A673 (cell line): Measurements from ENCODE around the gene CAGE1. TPM values are rescaled to one million over a fixed set of nuclear protein-coding genes. Genes with fewer than 3 reads are reported as not detected.
A peak's percentile ranks its signal among the peaks of the same experiment; 100 is the strongest.
"Not testable (repeated sequence)": the region's sequence is repeated elsewhere in the genome, so short reads cannot be mapped to it uniquely, and the experiment has no call there.

Experiments
- BruUV-seq: library from RNA; stranded (reverse); fragments of 400-500 nt; replicated peaks from 2 replicates; lab custom pipeline; 2021; lab: Mats Ljungman, UMichigan
- CTCF ChIA-PET: fragments of 300-600 bp; sonication (Branson Sonifier 250); formaldehyde crosslinking; loops from one replicate; lab custom pipeline; 2022; ENCODE audit warnings: antibody characterized with exemption; lab: Charles Lee
- POLR2A ChIA-PET: fragments of 300-600 bp; sonication (Branson Sonifier 250); formaldehyde crosslinking; loops from one replicate; lab custom pipeline; 2022; ENCODE audit warnings: antibody characterized with exemption; ENCODE audit not compliant: low non-redundant PET; lab: Charles Lee
- DNase-seq: peaks from one replicate; pipeline ENCODE4 v3.0.0-alpha.2; 2015; ENCODE audit warnings: low spot score
- H3K27ac ChIP-seq: fragments of 200-600 bp; sonication (generic); 2 replicates; pipeline ENCODE4 v1.5.1; 2016; ENCODE audit warnings: mixed run types, low read depth, mild to moderate bottlenecking, mixed read lengths, antibody characterized with exemption, low read length; ENCODE audit not compliant: poor library complexity, severe bottlenecking
- H3K27me3 ChIP-seq: fragments of 200-600 bp; sonication (generic); replicated peaks from 2 replicates; pipeline ENCODE4 v1.6.1; 2017; ENCODE audit warnings: mixed run types, low read depth, mild to moderate bottlenecking, mixed read lengths, antibody characterized with exemption, low read length; ENCODE audit not compliant: insufficient read depth, poor library complexity
- H3K36me3 ChIP-seq: fragments of 200-600 bp; sonication (generic); 2 replicates; pipeline ENCODE4 v1.6.1; 2016; ENCODE audit warnings: mixed run types, mild to moderate bottlenecking, mixed read lengths, antibody characterized with exemption, low read length; ENCODE audit not compliant: insufficient read depth, poor library complexity, severe bottlenecking
- H3K4me1 ChIP-seq: fragments of 200-600 bp; sonication (generic); 2 replicates; pipeline ENCODE4 v1.6.1; 2017; ENCODE audit warnings: mixed run types, mild to moderate bottlenecking, mixed read lengths, antibody characterized with exemption, low read length; ENCODE audit not compliant: insufficient read depth, poor library complexity, severe bottlenecking
- H3K4me3 ChIP-seq: fragments of 200-600 bp; sonication (generic); 2 replicates; pipeline ENCODE4 v1.5.1; 2016; ENCODE audit warnings: low read depth, mixed run types, mild to moderate bottlenecking, mixed read lengths, low read length; ENCODE audit not compliant: poor library complexity, severe bottlenecking
- H3K9me3 ChIP-seq: fragments of 200-600 bp; sonication (generic); 2 replicates; pipeline ENCODE4 v1.6.1; 2016; ENCODE audit warnings: mixed run types, low read depth, mild to moderate bottlenecking, mixed read lengths, antibody characterized with exemption, low read length; ENCODE audit not compliant: poor library complexity, severe bottlenecking
- CTCF ChIP-seq: fragments of 300-800, 200-600 bp; sonication (generic); conservative IDR thresholded peaks from 2 replicates; pipeline ENCODE4 v1.5.1; 2017; ENCODE audit warnings: low read depth, mild to moderate bottlenecking, antibody characterized with exemption, low read length, moderate library complexity, mixed read lengths
- EZH2 ChIP-seq: fragments of 200-600 bp; sonication (generic); IDR thresholded peaks from 2 replicates; pipeline ENCODE4 v1.6.1; 2017; ENCODE audit warnings: borderline replicate concordance, low read depth, mild to moderate bottlenecking, mixed read lengths, antibody characterized with exemption, low read length; ENCODE audit not compliant: poor library complexity, severe bottlenecking
- intact Hi-C: fragments of 100-400 bp; cut with micrococcal nuclease; formaldehyde crosslinking; loops from one replicate; pipeline ENCODE4 v1.10.0; 2022; ENCODE audit not compliant: unreplicated experiment
- total RNA-seq: library from RNA; stranded (reverse); gene quantifications from 2 replicates; pipeline ENCODE4 v1.2.3, GENCODE V29; 2021

Gene CAGE1
- total RNA-seq, 1 experiment from 2014 or later = 0.19 TPM

DNA sequence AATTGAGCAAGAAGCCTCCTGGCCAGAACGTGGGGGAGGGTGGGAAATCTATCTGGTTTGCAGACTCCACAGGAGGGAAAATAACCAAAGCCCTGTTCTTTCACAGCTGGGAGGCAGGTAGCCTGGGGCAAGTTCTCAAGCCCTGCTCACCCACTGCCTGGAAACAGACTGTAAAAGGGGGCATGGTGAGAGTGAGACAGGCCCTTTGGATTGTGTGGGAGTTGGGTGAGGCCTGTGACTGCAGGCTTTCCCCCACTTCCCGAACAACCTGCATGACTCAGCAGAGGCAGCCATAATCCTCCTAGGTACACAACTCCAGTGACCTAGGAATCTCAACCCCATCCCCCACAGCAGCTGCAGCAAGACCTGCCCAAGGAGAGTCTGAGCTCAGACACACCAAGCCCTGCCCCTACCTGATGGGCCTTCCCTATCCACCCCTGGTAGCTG is 42.0 kb downstream of the CAGE1 start:
- BruUV-seq, CTCF ChIA-PET: not testable (repeated sequence)

GRCh38 chr6:7344773-7345450 is 44.6 kb downstream of the CAGE1 start:
- H3K36me3 ChIP-seq, H3K4me3 ChIP-seq, DNase-seq, intact Hi-C loops, CTCF ChIA-PET, H3K27me3 ChIP-seq, BruUV-seq, H3K27ac ChIP-seq, H3K9me3 ChIP-seq, H3K4me1 ChIP-seq: not testable (repeated sequence)
- POLR2A ChIA-PET = interaction anchor here (0.6 kb wide), 1 partner anchor 647 kb away, joined by 3 read pairs; no protein-coding TSS in a partner anchor

More for the DNA sequence above, 42.0 kb downstream of the CAGE1 start:
- H3K27me3 ChIP-seq, H3K36me3 ChIP-seq, H3K27ac ChIP-seq, H3K9me3 ChIP-seq, intact Hi-C loops, H3K4me3 ChIP-seq, POLR2A ChIA-PET, H3K4me1 ChIP-seq: not testable (repeated sequence)
- DNase-seq = peak; percentile 28

DNA sequence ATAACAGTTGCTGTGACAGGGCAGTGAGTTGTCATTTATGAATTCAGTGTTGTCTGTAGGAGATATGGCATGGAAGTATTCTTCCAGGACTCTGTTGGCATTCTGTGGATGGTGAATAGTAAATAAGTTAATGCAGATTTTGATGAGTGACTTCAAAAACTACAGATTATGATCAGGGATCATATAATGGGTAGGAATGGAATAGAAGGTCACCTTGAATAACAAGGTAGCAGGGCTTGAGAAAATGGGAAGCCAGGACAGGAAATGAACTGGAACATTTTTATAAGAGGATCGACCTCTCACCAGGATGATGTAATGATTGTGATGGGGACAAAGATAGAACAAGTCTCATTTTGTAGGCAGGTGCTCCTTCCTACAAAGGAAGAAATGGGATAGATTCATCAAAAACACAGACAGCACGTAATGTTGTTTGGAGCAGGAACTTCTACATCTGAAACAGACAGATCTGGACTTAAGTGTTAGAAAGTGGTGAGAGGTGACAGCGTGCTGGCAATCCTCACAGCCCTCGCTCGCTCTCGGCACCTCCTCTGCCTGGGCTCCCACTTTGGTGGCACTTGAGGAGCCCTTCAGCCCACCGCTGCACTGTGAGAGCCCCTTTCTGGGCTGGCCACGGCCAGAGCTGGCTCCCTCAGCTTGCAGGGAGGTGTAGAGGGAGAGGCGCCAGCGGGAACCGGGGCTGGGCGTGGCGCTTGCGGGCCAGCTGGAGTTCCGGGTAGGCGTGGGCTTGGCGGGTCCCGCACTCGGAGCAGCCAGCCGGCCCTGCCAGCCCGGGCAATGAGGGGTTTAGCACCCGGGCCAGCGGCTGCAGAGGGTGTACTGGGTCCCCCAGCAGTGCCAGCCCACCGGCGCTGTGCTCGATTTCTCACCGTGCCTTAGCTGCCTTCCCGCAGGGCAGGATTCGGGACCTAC is 45.7 kb downstream of the CAGE1 start:
- DNase-seq = no peak
- TF ChIP-seq EZH2 (no peak), CTCF (no peak)
- Histone ChIP-seq H3K4me3 (no peak overlapping the region), H3K27ac (no peak overlapping the region), H3K36me3 (no peaks in the 10 kb centered on the region), H3K27me3 (no peaks in the 10 kb centered on the region), H3K4me1 (no peaks in the 10 kb centered on the region), H3K9me3 (no peaks in the 10 kb centered on the region)
- CTCF ChIA-PET = no interaction called here
- BruUV-seq = no TSS peak
- POLR2A ChIA-PET = no interaction called here
- intact Hi-C loops = no loop called here

DNA sequence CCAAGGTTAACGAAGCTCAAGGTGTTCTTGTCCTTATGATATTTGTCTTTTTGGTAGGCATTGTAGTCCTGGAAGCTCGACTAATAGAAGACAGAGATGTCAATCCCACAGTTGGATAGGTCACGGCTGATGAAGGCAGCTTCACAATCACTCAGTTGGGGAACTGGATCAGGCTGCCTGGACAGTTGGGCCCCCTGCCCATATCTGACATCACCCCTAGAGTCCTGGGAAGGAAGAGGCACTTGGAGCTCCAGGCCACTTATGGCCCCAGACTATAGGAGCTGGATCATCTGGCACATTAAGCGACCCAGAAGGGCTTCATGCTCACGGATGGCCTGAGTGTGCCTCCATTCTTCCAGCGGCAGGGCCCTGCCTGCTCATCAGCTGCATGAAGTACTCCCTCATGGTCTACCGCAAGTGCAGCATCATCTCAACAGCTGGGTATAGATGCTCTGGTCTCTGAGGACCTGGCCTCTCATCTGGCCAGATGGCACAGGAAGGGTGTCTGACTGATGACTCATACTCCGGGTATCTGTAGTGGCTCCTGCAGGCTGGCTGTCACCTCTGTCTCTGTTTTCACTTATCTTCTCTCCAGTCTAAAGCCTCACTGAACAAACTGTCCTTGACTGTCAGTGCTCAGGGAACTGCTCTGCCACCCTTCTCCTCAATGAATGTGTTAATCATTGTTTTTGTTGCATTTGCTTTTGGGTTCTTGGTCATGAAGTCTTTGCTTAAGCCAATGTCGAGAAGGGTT is 47.4 kb downstream of the CAGE1 start:
- CTCF ChIA-PET = no interaction called here
- no peak overlapping the region for H3K4me3 ChIP-seq
- POLR2A ChIA-PET = no interaction called here

More for the DNA sequence above, 47.4 kb downstream of the CAGE1 start:
- no TSS peak for BruUV-seq
- TF ChIP-seq CTCF = no peak
- TF ChIP-seq EZH2 = no peak
- intact Hi-C loops = no loop called here
- Histone ChIP-seq H3K27ac (no peak overlapping the region), H3K36me3 (no peaks in the 10 kb centered on the region), H3K9me3 (no peaks in the 10 kb centered on the region), H3K27me3 (no peaks in the 10 kb centered on the region), H3K4me1 (no peaks in the 10 kb centered on the region)
- DNase-seq = peak; percentile 13
